GM23338 (cell line): ENCODE measurements around the gene KLK4. TPM values are rescaled to one million over a fixed set of nuclear protein-coding genes. Genes with fewer than 3 reads are reported as not detected.

Experiments used
- ATAC-seq: fragments of 200-7000 bp; cut with Tn5 transposase; 3 replicates; pipeline ENCODE4 v1.9.1; 2020
- DNase-seq: peaks from one replicate; pipeline ENCODE4 v3.0.0-alpha.2; 2015; ENCODE audit warnings: low spot score
- H2AFZ ChIP-seq: fragments of 200-600 bp; sonication (generic); 2 replicates; pipeline ENCODE4 v1.8.0; 2016; ENCODE audit warnings: antibody characterized with exemption, mild to moderate bottlenecking, moderate library complexity
- H3F3A ChIP-seq: fragments of 200-600 bp; sonication (generic); replicated peaks from 2 replicates; pipeline ENCODE4 v1.8.0; 2017; ENCODE audit warnings: antibody characterized with exemption, mixed run types, low read depth
- H3K27ac ChIP-seq: fragments of 200-600 bp; sonication (generic); 2 replicates; pipeline ENCODE4 v1.6.1; 2016; ENCODE audit warnings: low read depth
- H3K27me3 ChIP-seq: fragments of 200-600 bp; sonication (generic); 2 replicates; pipeline ENCODE4 v1.8.0; 2016; ENCODE audit warnings: mild to moderate bottlenecking, mixed run types, moderate library complexity; ENCODE audit not compliant: insufficient read depth
- H3K36me3 ChIP-seq: fragments of 200-600 bp; sonication (generic); 2 replicates; pipeline ENCODE4 v1.8.0; 2016; ENCODE audit warnings: mild to moderate bottlenecking; ENCODE audit not compliant: insufficient read depth
- H3K4me1 ChIP-seq: fragments of 200-600 bp; sonication (generic); 2 replicates; pipeline ENCODE4 v1.8.0; 2016; ENCODE audit warnings: mild to moderate bottlenecking, moderate library complexity; ENCODE audit not compliant: insufficient read depth
- H3K4me2 ChIP-seq: fragments of 200-600 bp; sonication (generic); 2 replicates; pipeline ENCODE4 v1.7.1; 2017; ENCODE audit warnings: mixed run types
- H3K4me3 ChIP-seq: fragments of 200-600 bp; sonication (generic); 2 replicates; pipeline ENCODE4 v1.6.1; 2016; ENCODE audit warnings: mixed run types
- H3K79me2 ChIP-seq: fragments of 200-600 bp; sonication (generic); replicated peaks from 2 replicates; pipeline ENCODE4 v1.8.0; 2017; ENCODE audit warnings: mild to moderate bottlenecking; ENCODE audit not compliant: insufficient read depth
- H3K9me2 ChIP-seq: fragments of 200-600 bp; sonication (generic); 2 replicates; pipeline ENCODE4 v1.8.0; 2017; ENCODE audit not compliant: insufficient read depth
- H4K20me1 ChIP-seq: fragments of 200-600 bp; sonication (generic); replicated peaks from 2 replicates; pipeline ENCODE4 v1.8.0; 2017; ENCODE audit warnings: mild to moderate bottlenecking; ENCODE audit not compliant: insufficient read depth
- H3K27ac Mint-ChIP-seq: 2 replicates; pipeline ENCODE4 v1.8.0; 2020; ENCODE audit warnings: inconsistent platforms, mild to moderate bottlenecking, moderate library complexity, mixed read lengths
- H3K27me3 Mint-ChIP-seq: 3 replicates; pipeline ENCODE4 v1.8.0; 2022; ENCODE audit warnings: low read depth, mild to moderate bottlenecking, moderate library complexity, mixed read lengths, inconsistent platforms; ENCODE audit not compliant: insufficient read depth, poor library complexity
- H3K36me3 Mint-ChIP-seq: 3 replicates; pipeline ENCODE4 v1.8.0; 2021; ENCODE audit warnings: low read depth, mild to moderate bottlenecking, inconsistent platforms, moderate library complexity, mixed read lengths
- H3K4me1 Mint-ChIP-seq: 3 replicates; pipeline ENCODE4 v1.8.0; 2020; ENCODE audit warnings: mild to moderate bottlenecking, inconsistent platforms, mixed read lengths
- H3K4me3 Mint-ChIP-seq: 3 replicates; pipeline ENCODE4 v1.8.0; 2021; ENCODE audit warnings: moderate library complexity, mild to moderate bottlenecking, inconsistent platforms, mixed read lengths
- H3K9me3 Mint-ChIP-seq: 3 replicates; pipeline ENCODE4 v1.8.0; 2020; ENCODE audit warnings: moderate library complexity, mild to moderate bottlenecking, inconsistent platforms, mixed read lengths
- POLR2AphosphoS5 ChIP-seq: IDR thresholded peaks from 2 replicates; pipeline ENCODE4 v1.6.1; 2016; ENCODE audit warnings: antibody characterized with exemption, low read depth
- ZNF114 ChIP-seq: fragments of 250-450 bp; sonication (Bioruptor Pico); IDR thresholded peaks from 2 replicates; pipeline ENCODE4 v1.5.0; 2020; ENCODE audit warnings: mild to moderate bottlenecking, moderate library complexity
- polyA plus RNA-seq: library from polyadenylated mRNA; unstranded; fragments of >200 nt; fragmentation: Nextera tagmentation; extraction: Ambion mirVana; gene quantifications from 2 replicates; pipeline ENCODE4 v1.2.1, GENCODE V29; 2016
- total RNA-seq: library from RNA; depleted of rRNA; stranded (reverse); fragments of >200 nt; shearing (Covaris generic); gene quantifications from 2 replicates; pipeline ENCODE4 v1.2.3, GENCODE V29; 2014
- TF ChIP-seq, protein P1 (sequence below): fragments of 250-450 bp; sonication (Bioruptor Pico); IDR thresholded peaks from 2 replicates; pipeline ENCODE4 v1.5.0; 2020; ENCODE audit warnings: mild to moderate bottlenecking, moderate library complexity
- TF ChIP-seq, protein P2 (sequence below): IDR thresholded peaks from 2 replicates; pipeline ENCODE4 v1.6.1; 2016; ENCODE audit warnings: antibody characterized with exemption

The KLK4 gene
- total and polyA plus RNA-seq, 2 experiments from 2014 or later: 0.76 to 1.8 TPM

DNA sequence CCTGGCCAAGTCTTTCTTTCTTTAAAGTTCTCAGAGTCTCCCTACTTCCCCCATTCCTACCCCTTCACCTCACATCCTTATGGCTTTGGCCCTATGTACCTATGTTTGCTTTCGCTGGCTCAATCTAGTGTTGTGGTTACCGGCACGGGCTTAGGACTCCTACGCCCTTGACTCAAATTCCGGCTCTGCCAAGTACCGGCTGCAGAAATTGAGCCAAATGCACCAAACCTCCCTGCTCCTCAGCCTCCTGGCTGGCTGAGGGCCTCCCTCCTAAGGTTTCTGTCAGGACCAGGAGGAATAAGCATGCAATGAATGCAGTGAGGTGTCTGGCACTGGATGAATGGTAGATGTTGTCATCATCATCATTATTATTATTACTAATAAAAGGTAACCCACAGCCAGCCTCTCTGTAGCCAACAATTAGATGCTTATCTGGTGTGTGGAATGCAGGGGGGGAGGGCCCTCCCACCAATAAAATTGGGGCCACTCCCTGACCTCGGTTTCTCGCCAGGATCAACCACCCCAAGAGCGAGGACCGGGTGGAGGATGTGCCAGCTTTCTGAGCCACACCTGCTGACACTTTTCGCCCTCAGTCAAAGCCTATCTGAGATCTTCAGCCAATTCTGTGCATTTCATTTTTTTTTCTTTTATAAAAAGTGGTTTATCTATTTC is 21.0 kb upstream of the KLK4 start:
- no peak overlapping the region for H3K4me3 Mint-ChIP-seq
- peaks cover 6% of the 10 kb centered on the region; the same call in 2 of the 3 replicates for H3K4me1 Mint-ChIP-seq
- DNase-seq (no peak), ATAC-seq (no peak)
- Histone ChIP-seq H3K27me3 (no peaks in the 10 kb centered on the region), H3K36me3 (no peaks in the 10 kb centered on the region), H3K9me2 (no peaks in the 10 kb centered on the region; the same call in 1 of the 2 replicates), H3F3A (no peaks in the 10 kb centered on the region), H2AFZ (no peak overlapping the region), H3K79me2 (no peaks in the 10 kb centered on the region), H4K20me1 (no peaks in the 10 kb centered on the region), H3K27ac (no peak overlapping the region), H3K4me1 (no peaks in the 10 kb centered on the region), H3K4me3 (no peak overlapping the region), H3K4me2 (no peak overlapping the region)
- TF ChIP-seq ZNF114 (CRISPR knock-in tag) (no peak), POLR2AphosphoS5 (no peak)
- TF ChIP-seq, protein P1, sequence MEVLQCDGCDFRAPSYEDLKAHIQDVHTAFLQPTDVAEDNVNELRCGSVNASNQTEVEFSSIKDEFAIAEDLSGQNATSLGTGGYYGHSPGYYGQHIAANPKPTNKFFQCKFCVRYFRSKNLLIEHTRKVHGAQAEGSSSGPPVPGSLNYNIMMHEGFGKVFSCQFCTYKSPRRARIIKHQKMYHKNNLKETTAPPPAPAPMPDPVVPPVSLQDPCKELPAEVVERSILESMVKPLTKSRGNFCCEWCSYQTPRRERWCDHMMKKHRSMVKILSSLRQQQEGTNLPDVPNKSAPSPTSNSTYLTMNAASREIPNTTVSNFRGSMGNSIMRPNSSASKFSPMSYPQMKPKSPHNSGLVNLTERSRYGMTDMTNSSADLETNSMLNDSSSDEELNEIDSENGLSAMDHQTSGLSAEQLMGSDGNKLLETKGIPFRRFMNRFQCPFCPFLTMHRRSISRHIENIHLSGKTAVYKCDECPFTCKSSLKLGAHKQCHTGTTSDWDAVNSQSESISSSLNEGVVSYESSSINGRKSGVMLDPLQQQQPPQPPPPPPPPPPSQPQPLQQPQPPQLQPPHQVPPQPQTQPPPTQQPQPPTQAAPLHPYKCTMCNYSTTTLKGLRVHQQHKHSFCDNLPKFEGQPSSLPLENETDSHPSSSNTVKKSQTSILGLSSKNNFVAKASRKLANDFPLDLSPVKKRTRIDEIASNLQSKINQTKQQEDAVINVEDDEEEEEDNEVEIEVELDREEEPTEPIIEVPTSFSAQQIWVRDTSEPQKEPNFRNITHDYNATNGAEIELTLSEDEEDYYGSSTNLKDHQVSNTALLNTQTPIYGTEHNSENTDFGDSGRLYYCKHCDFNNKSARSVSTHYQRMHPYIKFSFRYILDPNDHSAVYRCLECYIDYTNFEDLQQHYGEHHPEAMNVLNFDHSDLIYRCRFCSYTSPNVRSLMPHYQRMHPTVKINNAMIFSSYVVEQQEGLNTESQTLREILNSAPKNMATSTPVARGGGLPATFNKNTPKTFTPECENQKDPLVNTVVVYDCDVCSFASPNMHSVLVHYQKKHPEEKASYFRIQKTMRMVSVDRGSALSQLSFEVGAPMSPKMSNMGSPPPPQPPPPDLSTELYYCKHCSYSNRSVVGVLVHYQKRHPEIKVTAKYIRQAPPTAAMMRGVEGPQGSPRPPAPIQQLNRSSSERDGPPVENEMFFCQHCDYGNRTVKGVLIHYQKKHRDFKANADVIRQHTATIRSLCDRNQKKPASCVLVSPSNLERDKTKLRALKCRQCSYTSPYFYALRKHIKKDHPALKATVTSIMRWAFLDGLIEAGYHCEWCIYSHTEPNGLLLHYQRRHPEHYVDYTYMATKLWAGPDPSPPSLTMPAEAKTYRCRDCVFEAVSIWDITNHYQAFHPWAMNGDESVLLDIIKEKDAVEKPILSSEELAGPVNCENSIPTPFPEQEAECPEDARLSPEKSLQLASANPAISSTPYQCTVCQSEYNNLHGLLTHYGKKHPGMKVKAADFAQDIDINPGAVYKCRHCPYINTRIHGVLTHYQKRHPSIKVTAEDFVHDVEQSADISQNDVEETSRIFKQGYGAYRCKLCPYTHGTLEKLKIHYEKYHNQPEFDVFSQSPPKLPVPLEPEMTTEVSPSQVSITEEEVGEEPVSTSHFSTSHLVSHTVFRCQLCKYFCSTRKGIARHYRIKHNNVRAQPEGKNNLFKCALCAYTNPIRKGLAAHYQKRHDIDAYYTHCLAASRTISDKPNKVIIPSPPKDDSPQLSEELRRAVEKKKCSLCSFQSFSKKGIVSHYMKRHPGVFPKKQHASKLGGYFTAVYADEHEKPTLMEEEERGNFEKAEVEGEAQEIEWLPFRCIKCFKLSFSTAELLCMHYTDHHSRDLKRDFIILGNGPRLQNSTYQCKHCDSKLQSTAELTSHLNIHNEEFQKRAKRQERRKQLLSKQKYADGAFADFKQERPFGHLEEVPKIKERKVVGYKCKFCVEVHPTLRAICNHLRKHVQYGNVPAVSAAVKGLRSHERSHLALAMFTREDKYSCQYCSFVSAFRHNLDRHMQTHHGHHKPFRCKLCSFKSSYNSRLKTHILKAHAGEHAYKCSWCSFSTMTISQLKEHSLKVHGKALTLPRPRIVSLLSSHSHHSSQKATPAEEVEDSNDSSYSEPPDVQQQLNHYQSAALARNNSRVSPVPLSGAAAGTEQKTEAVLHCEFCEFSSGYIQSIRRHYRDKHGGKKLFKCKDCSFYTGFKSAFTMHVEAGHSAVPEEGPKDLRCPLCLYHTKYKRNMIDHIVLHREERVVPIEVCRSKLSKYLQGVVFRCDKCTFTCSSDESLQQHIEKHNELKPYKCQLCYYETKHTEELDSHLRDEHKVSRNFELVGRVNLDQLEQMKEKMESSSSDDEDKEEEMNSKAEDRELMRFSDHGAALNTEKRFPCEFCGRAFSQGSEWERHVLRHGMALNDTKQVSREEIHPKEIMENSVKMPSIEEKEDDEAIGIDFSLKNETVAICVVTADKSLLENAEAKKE (CRISPR knock-in tag): no peak
- TF ChIP-seq, protein P2, sequence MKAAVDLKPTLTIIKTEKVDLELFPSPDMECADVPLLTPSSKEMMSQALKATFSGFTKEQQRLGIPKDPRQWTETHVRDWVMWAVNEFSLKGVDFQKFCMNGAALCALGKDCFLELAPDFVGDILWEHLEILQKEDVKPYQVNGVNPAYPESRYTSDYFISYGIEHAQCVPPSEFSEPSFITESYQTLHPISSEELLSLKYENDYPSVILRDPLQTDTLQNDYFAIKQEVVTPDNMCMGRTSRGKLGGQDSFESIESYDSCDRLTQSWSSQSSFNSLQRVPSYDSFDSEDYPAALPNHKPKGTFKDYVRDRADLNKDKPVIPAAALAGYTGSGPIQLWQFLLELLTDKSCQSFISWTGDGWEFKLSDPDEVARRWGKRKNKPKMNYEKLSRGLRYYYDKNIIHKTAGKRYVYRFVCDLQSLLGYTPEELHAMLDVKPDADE: no peak
- no peaks in the 10 kb centered on the region for H3K36me3 Mint-ChIP-seq
- no peak overlapping the region for H3K27ac Mint-ChIP-seq
- H3K9me3 Mint-ChIP-seq: no peaks in the 10 kb centered on the region; the same call in 1 of the 3 replicates
- H3K27me3 Mint-ChIP-seq: peaks cover 16% of the 10 kb centered on the region
